ENCODE measurements around the gene RBBP8NL.
"Not testable (repeated sequence)": the region's sequence is repeated elsewhere in the genome, so short reads cannot be mapped to it uniquely, and the experiment has no call there.

RBBP8NL gene

DNA sequence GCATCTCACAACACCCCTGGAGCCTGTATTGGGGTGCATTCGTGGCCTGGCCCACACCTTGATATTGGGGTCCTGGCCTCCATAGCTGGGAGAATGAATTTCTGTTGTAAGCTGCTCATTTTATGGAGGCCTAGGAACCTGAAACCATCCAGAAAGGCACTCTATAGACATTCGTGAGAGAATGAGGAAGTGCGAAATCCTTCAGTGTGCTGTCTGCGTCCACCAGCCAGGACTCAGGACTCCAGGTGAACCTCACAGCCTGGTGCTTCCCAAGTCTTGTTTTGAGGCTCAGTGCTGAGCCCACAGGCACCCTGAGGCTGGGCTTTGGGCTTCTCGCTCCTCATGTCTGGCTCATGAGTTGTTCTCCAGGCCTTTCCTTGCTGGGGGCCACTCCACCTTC lies 11.9 kb upstream of the RBBP8NL start:
- DNase-seq = no peak

DNA sequence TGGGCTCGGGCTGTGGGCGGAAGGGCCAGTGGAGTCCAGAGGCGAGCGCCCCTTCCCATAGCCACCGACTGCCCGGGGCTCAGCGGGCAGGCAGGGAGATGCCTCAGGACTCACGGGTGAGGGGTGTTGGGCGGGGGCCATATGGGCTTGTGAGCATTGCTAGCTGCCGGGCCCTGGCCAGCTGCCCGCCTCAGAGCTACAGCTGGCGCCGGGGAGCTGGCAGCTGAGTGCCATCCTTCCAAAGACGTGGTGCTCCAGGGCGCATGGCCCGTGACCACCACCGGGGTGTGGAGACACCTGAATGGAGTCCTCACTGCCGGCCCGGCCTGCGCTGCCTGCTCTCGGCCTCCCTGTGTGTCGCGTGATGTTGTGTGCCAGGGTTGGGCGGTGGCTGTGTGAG lies 10.6 kb upstream of the RBBP8NL start:
- no peak for DNase-seq

DNA sequence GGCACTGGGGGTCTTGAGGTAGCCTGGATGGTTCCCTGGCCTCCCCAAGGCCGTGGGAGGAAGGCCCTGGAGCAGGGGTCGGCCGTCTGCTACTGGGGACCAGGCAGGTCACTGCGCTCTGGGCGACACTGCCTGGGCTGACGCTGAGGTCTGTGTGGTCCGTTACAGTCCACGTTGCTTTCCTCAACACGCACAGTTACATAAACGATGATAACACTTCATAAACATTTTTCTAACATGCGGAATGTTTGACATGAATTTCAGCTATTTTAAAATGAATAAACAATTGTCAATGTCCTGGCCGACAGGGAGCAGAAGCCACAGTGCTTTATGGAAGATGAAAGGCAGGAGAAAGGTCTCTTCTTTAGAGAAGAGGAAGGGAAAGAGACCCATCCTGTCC lies 10.2 kb upstream of the RBBP8NL start:
- no peak for DNase-seq

- no peak for DNase-seq
These were observed 9.4 kb upstream of the RBBP8NL start for GRCh38 chr20:62436692-62437091.

GRCh38 chr20:62433658-62434497 lies 6.5 kb upstream of the RBBP8NL start:
- no peak for DNase-seq

- DNase-seq = no peak
These were observed 3.6 kb upstream of the RBBP8NL start for GRCh38 chr20:62430866-62431447.

GRCh38 chr20:62430311-62430853 lies 3.0 kb upstream of the RBBP8NL start:
- DNase-seq = no peak

DNA sequence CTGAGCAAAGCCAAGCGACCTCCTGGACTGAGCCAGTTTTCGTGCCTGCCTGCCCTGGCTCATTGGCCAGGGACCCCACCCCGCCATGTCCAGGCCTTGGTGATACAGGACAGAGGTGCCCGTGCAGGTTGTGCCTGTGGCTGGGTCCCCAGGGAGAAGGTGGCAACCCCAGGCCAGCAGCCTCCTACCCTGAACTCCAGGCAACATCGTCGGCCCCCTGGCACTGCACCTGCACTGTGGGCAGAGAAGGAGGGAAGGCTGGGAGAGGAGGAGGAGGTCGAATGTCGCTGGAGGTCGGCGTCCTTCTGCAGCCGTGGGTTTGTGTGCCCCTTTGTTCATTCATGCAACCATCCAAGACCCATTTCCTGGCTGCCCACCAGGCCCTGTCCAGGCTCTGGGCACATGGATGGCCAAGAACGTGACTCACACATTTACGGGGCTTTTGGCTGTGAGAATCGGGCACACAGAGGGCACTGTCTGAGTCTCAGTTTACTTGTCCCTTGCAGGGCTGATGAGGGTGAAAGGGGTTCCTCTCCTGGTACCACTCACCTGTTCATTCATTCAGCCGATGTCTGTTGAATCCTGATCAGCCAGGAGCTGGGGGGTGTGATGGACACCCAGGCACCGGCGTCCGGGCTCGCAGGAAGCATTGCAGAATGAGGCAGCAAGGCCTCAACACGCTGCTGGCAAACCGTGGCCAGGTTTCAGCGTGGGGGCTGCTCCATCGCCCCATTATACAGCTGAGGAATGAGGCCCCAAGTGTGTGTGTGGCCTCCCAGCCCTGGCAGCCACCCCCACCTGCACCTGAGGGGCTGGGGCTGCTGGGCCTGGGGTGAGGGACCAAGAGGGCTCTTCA lies 2.3 kb upstream of the RBBP8NL start:
- no peak for DNase-seq

GRCh38 chr20:62428396-62429295 lies 1.3 kb upstream of the RBBP8NL start:
- no peak for DNase-seq

DNA sequence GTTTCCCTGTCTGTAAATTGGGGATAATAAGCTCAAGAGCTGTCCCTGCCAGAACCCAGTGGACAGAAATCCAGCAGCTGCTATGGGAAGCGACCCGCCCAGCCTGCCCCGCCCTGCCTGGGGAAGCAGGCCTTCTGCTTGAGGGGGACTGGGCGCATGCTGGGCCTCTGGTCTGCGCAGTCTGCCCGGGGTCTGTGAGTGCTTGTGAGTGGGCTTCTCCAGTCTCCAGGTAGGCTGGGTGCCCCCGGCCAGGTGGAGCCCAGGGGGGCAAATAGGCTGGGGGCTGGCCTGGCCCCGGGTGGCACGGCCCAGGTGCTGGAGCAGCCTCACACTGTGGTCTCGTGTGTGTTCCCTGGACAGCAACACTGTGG lies 648 bp upstream of the RBBP8NL start:
- DNase-seq = no peak

GRCh38 chr20:62426699-62427131 lies 624 bp downstream of the RBBP8NL start:
- DNase-seq = no peak

DNA sequence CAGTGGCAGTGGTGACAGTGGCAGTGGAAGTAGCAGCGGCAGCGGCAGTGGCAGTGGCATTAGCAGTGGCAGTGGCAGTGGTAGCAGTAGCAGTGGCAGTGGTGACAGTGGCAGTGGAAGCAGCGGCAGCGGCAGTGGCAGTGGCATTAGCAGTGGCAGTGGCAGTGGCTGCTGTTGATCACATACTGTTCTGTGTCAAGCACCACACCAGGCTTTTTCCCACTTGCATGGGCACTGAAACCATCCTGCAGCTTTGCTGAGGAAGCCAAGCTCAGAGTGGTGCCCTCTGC lies 1.3 kb downstream of the RBBP8NL start:
- not testable (repeated sequence) for DNase-seq

GRCh38 chr20:62425281-62426058 lies 1.9 kb downstream of the RBBP8NL start:
- DNase-seq = no peak

- DNase-seq = no peak
These were observed 2.9 kb downstream of the RBBP8NL start for GRCh38 chr20:62424249-62425107.

DNA sequence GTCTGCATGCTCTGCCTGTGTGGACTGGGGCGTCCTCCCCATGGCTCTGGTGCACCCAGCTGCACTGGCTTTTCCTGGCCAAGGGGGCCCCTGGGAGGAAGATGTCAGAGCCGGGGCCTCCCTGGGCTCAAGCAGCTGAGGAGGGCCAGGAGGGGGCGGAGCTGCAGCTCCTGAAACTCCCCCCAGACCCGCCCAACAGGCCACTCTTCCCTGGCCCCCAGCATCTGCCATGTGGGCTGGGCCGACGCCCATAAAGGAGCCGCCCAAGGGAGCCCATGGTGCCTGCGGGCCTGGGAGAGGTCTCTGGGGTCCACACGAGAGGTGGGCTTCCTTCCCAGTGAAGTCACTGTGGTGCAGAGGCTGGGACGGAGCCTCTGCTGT lies 4.0 kb downstream of the RBBP8NL start:
- no peak for DNase-seq

DNA sequence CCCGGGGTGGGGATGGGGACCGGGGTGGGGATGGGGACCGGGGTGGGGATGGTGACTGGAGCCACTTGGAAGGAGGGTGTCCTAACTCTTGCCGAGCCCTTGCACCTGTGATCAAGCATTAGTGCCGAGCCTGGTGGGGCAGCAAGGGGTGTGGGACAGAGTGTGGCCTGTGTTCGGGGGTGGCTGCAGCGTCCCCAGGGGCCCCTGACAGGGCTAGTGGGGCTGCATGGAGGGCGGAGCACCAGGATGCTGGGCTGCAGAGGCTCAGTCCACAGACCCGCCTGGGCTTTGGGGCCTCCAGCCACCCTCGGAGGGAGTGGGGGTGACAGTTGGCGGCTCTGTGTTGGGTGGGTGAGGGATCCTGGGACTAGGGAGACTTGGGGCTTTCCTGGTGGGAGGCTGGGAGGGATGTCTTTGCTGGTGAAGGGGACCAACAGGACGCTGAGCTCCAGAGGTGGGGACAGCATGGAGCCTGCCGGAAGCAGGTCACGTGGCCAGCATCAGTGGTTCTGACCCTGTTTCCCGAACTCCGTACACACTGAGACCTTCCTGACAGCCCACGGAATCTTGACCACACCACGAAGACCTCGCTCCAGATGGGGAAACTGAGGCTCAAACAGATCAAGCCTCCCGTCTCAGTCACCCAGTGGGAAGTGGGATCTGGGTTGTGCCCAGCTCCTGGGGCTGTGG lies 4.6 kb downstream of the RBBP8NL start:
- no peak for DNase-seq

GRCh38 chr20:62421716-62421990 lies 5.7 kb downstream of the RBBP8NL start:
- DNase-seq = no peak

DNA sequence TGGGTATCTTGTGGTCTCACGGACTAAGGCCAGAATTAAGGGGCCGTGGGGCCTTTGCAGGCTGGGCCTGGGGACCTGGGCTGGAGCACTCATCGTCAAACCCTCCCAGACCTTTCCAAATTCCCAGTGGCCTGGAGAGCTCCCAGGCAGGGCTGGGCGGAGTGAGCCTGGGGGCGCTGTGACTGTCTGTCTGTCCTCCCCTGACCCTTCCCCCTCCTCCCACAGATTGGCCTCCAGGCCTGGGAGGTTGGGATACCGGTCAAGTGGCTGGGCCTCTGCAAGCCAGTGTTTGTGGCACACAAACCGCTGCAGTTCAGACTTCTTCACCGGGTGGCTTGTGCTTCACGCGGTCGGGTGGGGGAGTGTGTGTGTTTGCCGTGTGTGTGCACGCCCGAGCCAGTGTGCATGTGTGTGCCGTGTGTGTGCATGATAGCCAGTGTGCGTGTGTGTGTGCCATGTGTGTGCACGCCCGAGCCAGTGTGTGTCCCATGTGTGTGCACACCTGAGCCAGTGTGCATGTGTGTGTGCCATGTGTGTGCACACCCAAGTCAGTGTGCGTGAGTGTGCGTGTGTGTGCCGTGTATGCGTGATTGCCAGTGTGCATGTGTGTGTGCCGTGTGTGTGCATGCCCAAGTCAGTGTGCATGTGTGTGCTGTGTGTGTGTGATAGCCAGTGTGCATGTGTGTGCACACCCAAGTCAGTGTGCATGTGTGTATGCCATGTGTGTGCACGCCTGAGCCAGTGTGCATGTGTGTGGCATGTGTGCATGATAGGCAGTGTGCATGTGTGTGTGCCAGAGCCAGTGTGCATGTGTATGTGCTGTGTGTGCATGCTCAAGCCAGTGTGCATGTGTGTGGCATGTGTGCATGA lies 6.3 kb downstream of the RBBP8NL start:
- no peak for DNase-seq

DNA sequence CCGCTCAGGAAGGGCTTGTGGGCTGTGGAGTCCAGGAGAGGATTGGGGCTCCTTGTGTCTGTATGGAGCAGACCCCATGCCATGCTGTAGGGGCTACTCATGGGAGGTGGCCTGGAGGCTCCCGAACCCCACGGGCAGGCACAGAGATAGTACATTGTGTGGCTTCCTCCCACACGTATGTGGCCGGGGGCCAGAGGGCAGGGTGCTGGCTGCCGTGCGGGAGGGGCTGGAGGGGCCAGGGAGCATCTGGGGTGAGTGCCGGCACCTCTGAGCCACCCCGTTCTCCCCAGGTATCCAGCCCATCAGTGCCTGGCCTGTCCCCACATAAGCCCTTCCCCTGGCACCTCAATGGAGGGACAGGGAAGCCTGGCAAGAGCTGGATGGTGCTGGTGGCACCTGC lies 7.6 kb downstream of the RBBP8NL start:
- DNase-seq = no peak

Data from CD4-positive, alpha-beta T cell treated with Interleukin-10 for 1 hour (primary cell).